Bronchial epithelial cell (primary cell): ENCODE data around the gene RBM45. TPM values are rescaled to one million over a fixed set of nuclear protein-coding genes. Genes with fewer than 3 reads are reported as not detected.

Experiments used
- DNase-seq: peaks from one replicate; pipeline ENCODE4 v3.0.0-alpha.2; 2010; ENCODE audit warnings: low read depth
- FAIRE-seq: peaks from 2 replicates; lab custom pipeline; 2011; peaks lifted over from hg19 to GRCh38; lab: Jason Lieb, UNC
- H3K27me3 ChIP-seq: 2 replicates; pipeline ENCODE4 v1.5.1; 2011; ENCODE audit warnings: low read length; ENCODE audit not compliant: control insufficient read depth, insufficient read depth
- H3K36me3 ChIP-seq: 2 replicates; pipeline ENCODE4 v1.5.1; 2011; ENCODE audit warnings: low read length; ENCODE audit not compliant: control insufficient read depth, insufficient read depth
- H3K4me3 ChIP-seq: 2 replicates; pipeline ENCODE4 v1.5.1; 2011; ENCODE audit warnings: mild to moderate bottlenecking, low read depth, low read length, control low read depth
- CTCF ChIP-seq: IDR thresholded peaks from 2 replicates; pipeline ENCODE4 v1.5.1; 2011; ENCODE audit warnings: mild to moderate bottlenecking, moderate library complexity, low read length, control low read depth, inconsistent platforms; ENCODE audit not compliant: insufficient read depth, severe bottlenecking
- total RNA-seq: library from RNA; depleted of rRNA; stranded (reverse); fragments of >200 nt; gene quantifications from 2 replicates; pipeline ENCODE4 v1.2.1, GENCODE V29; 2014

Gene RBM45, protein sequence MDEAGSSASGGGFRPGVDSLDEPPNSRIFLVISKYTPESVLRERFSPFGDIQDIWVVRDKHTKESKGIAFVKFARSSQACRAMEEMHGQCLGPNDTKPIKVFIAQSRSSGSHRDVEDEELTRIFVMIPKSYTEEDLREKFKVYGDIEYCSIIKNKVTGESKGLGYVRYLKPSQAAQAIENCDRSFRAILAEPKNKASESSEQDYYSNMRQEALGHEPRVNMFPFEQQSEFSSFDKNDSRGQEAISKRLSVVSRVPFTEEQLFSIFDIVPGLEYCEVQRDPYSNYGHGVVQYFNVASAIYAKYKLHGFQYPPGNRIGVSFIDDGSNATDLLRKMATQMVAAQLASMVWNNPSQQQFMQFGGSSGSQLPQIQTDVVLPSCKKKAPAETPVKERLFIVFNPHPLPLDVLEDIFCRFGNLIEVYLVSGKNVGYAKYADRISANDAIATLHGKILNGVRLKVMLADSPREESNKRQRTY
- total RNA-seq, result 13.7 and 22.1 TPM in 2 replicates

- Histone ChIP-seq H3K36me3 (no peaks in the 10 kb centered on the region), H3K27me3 (no peaks in the 10 kb centered on the region), H3K4me3 (peak within 1 kb of the TSS; percentile 75)
- DNase-seq (peak; percentile 90), FAIRE-seq (peak; percentile 18)
- TF ChIP-seq CTCF, result peak; percentile 100
Observed at GRCh38 chr2:178112202-178113152, at the start of gene RBM45. Gene RBM45 (plus strand): TSS chr2:178112437. CDS start chr2:178112547, 110 bp downstream.

DNA sequence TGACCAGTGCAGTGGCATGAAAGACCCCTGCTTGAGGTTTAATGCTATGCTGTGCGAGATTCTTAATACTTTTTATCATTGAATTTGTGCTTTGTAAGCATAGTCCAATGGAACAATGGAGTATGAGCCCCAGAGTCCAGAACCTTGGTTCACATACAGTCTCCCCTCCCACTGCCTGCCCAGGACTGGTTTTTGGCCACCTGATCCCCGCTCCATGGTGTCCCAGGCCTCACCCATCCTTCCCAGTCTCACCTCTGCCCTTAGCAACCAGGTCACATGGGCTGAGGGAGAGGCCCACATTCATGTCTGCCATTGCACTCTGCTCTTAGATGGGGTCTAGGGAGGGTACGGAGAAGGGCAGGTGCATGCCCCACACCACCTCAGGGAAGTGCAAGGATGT lies 45.9 kb upstream of the RBM45 start:
- no peak for TF ChIP-seq CTCF
- no peak for FAIRE-seq
- peaks cover 2% of the 10 kb centered on the region for H3K27me3 ChIP-seq
- no peak overlapping the region for H3K4me3 ChIP-seq
- no peak for DNase-seq
- H3K36me3 ChIP-seq, result no peaks in the 10 kb centered on the region

DNA sequence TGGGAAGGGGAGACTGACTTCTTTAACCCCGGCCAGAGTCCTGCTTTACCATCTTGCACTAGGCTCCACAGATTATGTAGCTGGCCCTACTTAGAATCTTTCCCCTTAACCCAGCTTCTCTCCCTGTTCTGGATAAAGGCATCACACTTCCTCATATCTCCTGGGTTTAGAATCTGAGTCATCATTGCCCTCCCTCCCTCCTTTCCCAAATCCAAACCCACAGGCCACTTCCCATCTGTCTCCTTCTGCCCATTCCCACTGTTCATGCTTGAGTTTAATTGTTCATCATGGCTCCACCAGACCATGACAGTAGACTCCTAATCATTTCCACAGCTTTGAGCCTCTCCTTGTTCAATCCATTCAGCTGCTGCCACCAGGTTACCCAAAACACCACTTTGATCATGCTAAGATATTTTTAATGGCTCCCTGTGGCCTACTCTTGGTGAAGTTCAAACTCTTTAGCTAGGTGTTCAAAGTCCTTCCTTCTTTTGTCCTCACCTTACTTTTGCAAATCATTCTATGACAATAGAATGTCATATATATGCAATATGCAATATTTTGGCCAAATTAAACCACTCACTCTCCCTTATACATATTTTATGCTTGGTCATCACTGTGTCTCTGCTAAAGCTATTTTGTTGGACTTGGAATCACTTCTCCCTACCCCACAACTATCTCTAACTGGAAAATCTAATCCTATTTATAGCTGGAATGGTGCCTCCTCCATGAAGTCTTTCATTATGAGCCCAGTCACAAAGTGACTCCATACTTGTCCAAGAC lies 45.2 kb upstream of the RBM45 start:
- no peak for FAIRE-seq
- no peak for DNase-seq
- Histone ChIP-seq H3K4me3 (no peak overlapping the region), H3K27me3 (peaks cover 5% of the 10 kb centered on the region), H3K36me3 (no peaks in the 10 kb centered on the region)
- no peak for TF ChIP-seq CTCF

GRCh38 chr2:178068823-178069454 lies 43.3 kb upstream of the RBM45 start:
- FAIRE-seq (no peak), DNase-seq (no peak)
- no peaks in the 10 kb centered on the region for H3K36me3 ChIP-seq
- no peak for TF ChIP-seq CTCF
- peaks cover 5% of the 10 kb centered on the region for H3K27me3 ChIP-seq
- H3K4me3 ChIP-seq, result no peak overlapping the region

DNA sequence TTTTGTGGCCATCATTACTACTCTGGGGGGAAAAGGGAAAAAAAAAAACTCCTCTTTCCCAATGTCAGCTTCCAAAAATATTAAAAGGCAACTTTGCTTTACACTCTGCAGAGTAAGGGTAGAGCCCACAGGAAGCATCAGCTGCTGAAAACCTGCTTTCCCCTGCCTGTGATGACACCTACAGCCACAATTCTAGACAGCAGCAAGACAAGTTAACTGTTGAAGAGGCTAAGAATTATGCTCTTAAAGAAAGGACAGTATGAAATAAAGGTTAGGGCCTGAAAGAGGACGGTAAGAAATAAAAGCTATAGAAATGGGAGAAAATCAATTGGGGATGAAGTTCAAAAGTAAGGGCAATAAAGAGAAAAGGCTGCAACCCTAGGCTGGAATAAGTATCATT lies 42.7 kb upstream of the RBM45 start:
- FAIRE-seq (no peak), DNase-seq (no peak)
- Histone ChIP-seq H3K27me3 (peaks cover 5% of the 10 kb centered on the region), H3K4me3 (no peak overlapping the region), H3K36me3 (no peaks in the 10 kb centered on the region)
- TF ChIP-seq CTCF, result no peak
